GM21515 (cell line): ENCODE measurements around the gene YJEFN3.

Experiments used
- ATAC-seq: cut with Tn5 transposase; IDR thresholded peaks from one replicate; pipeline ENCODE4 v1.9.1; 2021; ENCODE audit not compliant: unreplicated experiment

YJEFN3 gene, protein sequence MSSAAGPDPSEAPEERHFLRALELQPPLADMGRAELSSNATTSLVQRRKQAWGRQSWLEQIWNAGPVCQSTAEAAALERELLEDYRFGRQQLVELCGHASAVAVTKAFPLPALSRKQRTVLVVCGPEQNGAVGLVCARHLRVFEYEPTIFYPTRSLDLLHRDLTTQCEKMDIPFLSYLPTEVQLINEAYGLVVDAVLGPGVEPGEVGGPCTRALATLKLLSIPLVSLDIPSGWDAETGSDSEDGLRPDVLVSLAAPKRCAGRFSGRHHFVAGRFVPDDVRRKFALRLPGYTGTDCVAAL

DNA sequence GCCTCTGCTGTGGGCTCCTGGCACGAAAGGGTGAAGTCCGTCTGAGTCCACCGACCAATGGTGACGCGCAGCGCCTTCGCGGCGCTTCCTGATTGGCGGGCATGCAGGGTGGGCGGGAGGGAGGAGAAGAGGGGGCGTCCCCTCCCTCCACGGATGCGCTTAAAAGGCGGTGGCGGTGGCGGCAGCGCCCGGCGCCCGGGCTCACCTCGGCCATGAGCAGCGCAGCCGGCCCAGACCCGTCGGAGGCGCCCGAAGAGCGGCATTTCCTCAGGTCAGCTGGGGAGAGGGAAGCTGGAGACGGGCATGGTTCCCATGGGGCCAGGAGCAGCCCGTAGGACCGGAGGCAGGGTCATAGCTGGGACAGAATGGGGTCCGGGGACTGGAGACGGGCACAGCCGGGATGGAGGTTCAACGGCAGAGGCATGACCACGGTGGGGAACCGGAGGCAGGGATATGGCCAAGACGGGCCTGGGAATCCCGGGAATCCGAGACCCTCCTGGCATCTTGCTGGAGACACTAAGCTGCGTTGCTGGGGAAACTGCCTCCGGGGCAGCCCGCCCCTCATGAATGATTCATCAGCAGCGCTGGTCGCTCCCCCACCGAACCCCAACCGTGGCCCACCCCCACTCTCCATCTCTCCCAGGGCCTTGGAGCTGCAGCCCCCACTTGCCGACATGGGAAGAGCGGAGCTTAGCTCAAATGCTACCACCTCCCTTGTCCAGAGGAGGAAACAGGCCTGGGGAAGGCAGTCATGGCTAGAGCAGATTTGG is at the start of gene YJEFN3:
Gene YJEFN3, plus strand, starts transcription at position 191 of the 770 bp plus-strand sequence. Its CDS starts 22 bp downstream, at position 213.
- no peak for ATAC-seq

GRCh38 chr19:19480688-19481087 is 48.0 kb upstream of the YJEFN3 start:
- ATAC-seq: no peak

DNA sequence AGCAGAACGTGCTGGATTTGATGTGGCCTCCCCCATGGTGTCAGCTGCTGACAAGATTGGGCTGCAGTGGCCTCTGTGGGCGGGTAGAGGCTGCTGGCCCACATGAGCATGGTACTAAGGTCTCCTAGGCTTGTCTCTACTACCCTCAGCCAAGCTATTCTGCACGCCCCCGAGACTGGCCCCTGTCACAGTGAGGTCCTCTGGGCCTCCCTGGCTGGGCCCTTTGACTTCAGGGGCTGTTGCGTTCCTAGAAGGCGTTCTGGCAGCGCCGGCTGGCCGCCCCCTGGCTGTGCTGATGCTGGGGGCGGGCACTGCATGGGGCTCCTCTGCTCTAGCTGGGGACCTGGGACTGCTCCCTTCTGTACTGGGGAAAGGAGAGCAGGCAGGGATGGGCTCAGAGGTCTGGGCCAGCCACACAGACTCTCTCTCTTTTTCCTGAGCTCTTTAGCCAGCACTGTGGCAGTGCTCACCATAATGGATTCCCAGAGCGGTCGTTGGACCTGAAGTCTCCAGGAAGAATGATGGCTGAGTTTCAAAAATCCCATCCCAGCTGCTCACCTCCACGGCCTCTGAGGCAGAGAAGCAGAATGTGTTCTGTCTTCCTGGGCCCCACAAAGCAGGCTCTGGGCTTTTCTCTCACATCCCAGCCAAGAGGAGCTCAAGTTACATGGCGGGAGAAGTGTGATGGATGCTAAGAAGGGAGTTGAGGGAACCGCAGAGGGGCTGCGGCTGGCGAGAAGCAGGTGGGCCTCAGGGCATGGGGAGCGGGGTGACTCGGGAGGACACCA is 45.7 kb upstream of the YJEFN3 start:
- no peak for ATAC-seq

DNA sequence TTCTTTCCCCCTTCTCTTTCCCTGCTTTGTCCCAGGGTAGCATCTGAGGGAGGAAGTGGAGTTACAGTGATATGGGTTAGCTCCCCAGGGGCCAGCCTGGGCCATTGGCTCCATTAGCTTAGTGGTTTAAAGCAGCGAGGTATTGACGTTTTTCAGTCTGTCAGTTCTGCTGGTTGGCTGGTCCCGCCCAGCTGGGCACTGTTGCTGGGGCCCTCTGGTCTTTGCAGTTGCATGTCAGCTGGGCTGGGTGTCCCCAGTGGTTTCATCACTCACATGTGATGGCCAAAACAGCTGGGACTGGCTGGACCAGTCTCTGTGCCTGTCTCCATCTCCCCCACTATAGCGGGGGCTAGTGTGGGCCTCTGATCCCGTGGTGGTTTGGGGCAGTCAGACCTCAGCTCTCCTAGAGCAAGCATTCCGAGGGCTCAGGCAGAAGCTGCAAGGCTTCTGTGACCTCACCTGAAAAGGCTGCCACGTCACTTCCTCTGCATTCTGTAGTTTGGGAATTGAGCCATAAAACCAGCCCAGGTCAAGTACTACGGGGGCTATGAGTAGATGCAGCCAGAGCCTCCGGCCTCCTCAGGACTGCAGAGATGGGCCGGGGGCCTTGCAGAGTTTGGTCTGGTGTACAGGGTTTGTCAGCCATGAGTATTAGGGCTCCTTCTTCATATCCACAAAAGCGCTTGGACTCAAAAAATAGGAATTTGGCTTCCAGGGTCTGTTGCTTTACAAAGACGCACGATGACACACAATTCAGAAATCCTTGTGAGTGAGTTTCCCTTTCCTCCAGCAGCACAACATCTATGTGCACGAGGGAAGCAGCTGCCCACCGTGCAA is 43.3 kb upstream of the YJEFN3 start:
- no peak for ATAC-seq

DNA sequence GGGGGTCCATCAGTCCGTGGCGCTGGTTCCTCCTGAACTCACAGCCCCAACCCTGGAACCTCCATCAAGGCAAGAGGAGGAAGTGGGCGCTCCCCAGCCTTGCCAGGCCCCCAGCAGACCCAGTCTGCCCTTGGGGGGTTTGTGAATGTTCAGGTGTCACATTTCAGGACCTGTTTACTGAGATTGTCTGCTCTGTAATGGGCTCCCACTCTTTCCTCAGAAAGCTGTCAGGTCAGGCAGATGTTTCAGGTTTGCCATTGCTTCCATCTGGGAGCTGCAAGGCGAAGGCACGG is 42.8 kb upstream of the YJEFN3 start:
- ATAC-seq: no peak

GRCh38 chr19:19486343-19487076 is 42.2 kb upstream of the YJEFN3 start:
- ATAC-seq: no peak

DNA sequence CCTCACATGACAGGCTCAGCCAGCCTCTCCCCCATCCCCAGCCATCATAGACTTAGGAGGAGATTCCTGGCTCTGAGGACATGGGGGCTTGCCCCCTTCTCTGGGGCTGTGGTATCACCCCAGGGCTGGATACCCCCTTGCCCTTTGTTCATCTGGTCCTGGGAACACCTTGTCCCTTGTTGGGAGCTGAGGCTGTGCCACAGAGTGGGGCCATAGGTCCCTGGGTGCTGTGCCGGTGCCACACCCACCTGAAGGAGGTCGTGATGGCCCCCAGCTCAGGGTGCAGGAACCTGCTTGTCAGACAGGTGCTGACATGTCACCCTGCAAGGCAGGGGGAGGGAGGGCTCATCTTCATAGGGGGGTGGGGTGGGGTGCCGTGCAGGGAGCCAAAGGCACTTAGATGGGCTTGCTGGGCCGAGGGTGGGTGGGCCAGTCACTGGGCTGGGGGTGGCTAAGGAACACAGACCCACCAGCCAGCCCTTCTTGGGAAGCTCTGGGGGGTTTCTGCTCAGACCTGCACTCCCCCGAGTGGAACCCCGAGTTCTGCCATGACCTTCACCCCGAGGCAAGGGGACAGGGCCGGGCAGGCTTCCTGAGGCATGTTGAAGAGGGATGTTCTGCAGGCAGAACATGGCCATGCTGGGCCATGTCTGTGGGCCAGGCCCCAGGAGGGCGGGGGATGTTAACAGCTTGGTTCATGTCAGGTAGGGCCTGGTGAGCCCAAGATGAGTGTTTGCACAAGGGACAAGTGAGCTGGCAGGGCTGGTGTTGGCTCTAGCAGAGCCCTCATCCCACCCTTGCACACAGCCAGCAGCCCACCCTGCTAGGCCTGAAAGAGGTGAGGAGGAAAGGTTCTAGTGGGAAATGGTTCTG is 41.4 kb upstream of the YJEFN3 start:
- ATAC-seq: no peak

GRCh38 chr19:19487950-19488874 is 40.5 kb upstream of the YJEFN3 start:
- ATAC-seq: no peak

DNA sequence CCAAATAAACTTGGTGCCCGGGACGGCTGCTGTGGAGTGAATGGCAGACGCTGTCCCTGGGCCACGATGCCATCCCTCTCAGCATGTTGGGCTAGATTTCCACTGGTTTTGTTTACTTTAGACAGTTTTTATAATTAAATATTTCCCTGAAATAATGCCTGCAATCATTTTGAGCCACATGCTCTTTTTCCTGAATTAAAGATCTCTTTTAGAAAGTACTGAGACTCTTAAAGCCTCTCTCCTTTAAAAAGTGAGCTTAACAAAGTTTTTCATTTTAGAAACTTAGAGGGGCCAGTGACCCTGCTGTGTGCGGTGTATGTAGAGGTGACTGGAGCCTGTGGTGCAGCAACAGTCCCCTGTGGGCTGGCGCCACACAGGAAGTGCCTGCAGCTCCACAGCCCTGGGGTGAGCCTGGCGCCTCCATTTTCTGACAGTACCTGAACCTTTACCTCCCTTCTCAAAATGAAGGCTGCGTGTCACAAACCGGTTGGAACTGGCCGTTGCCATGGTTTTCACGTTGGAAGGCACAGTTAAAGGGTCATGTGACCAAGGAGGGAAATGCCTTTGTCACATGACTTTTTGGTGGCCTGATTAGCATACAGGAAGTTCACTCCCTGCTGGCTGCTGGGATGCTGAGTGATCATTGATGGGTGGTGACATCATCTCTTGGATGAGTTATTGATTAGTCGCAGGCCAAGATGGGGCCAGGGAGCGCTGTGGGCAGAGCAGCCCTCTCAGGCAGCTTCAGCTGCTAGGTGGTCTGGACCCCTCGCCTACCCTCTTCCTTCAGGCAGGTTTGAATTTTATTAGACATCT is 39.6 kb upstream of the YJEFN3 start:
- peak; percentile 40 for ATAC-seq

DNA sequence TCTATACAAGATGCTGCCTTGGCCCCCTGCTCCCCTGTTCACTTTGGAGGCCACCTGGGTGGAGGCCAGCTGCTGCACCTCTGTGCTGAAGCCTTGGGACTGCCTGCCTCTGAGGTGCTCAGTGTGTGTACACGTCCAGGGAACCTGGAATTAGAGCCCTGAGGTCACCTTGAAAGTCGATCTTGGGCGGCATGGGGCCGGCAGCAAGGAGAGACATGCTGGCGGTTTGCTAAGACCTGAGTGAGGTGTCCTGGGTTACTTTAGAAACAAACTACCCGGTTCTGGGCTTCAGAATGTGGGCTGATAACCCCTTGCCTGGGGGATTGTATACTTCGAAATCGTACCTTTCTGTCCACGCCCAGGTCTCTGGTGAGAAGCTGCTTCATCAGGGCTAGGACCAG is 38.9 kb upstream of the YJEFN3 start:
- no peak for ATAC-seq

- ATAC-seq: no peak
These were observed 38.3 kb upstream of the YJEFN3 start for GRCh38 chr19:19490214-19490968.

DNA sequence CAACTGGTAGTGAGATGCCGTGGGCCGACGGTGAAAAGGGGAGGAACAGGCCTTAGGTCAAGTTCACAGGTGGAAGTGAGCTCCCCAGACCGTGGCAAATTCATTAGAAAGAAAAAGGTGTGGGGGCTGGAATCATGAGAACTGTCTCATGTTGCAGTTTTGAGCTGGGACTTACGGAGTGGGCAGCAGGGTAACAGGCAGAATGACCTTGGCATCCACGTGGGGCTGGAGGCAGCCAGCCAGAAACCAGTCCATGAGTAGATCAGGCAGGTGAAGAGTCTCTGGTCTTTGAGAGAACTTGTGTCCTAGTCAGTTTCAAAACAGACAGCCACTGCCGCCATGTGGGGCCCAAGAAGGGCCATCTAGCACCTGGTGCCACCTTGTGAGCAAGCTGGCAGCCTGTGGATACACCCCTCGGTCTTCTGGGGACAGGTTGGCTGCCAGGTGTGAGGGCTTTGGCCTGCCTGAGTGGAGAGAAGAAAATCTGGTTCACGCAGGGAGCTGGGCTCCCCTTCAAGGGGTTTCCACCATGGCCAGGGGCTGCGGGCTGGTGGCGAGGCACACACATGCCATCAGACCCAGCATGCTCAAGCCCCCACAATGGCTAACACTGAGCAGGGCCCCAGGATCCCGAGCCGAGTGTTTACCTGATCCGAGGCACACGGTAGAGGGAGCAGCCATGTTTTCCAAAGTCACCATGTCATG is 37.2 kb upstream of the YJEFN3 start:
- ATAC-seq: no peak

DNA sequence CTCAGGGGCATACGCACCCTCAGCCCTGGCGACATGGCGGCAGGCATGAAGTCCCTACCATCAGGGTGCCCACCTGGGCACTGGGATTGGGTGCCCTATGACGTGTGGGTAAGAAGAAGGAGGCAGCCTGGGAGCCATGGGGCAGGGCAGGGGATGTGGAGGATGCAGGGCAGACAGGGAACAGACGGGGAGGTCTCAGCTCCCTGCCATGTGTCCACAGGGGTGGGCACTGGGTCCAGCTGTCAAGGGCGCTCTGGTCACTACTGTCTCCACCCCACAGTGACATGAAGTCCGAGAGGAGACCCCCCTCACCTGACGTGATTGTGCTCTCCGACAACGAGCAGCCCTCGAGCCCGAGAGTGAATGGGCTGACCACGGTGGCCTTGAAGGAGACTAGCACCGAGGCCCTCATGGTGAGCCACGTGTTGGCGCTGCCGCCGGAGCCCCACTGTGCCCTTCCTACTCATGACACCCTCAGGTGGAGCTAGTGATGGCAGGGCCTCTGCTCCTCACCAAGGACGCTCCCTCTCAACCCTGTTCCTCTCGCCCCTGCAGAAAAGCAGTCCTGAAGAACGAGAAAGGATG is 36.6 kb upstream of the YJEFN3 start:
- no peak for ATAC-seq

DNA sequence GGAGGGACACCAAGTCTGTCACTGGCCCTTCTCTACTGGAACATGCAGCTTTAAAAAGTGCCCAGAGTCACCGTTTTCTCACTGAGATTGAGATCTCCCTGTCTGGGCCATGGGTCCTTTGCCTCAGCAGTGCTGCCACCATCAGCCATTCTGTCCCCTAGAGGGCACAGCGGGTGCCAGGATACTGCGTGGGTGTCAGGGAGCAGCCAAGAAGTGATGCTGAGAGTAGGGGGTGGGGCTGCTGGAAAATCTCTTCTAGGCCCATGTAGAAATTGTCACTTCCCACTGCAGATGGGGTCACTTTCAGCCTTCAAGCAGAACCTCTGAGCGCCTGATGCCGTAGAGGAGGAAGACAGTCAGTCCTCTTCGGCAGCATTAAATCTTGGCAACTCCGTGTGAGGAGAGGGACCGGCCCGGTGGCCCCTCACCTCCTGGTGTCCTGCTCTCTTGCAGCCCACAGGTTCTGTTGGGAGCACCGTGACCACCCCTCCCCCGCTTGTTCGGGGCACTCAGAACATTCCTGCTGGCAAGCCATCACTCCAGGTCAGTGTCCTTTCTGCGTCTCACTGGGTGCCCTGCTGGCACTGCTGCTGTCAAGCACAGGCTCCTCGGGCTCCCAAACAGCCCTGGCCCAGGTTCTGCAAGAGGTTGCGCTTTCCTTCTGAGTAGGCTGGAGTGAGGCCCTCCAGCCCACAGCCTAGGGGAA is 34.7 kb upstream of the YJEFN3 start:
- ATAC-seq: no peak
